ENCODE measurements around the gene ACTRT2. TPM values are rescaled to one million over a fixed set of nuclear protein-coding genes. Genes with fewer than 3 reads are reported as not detected.

Gene ACTRT2
- total and polyA plus RNA-seq, 2 donors (not counting 1 experiment from before 2014, with no cell fraction given), result not detected

DNA sequence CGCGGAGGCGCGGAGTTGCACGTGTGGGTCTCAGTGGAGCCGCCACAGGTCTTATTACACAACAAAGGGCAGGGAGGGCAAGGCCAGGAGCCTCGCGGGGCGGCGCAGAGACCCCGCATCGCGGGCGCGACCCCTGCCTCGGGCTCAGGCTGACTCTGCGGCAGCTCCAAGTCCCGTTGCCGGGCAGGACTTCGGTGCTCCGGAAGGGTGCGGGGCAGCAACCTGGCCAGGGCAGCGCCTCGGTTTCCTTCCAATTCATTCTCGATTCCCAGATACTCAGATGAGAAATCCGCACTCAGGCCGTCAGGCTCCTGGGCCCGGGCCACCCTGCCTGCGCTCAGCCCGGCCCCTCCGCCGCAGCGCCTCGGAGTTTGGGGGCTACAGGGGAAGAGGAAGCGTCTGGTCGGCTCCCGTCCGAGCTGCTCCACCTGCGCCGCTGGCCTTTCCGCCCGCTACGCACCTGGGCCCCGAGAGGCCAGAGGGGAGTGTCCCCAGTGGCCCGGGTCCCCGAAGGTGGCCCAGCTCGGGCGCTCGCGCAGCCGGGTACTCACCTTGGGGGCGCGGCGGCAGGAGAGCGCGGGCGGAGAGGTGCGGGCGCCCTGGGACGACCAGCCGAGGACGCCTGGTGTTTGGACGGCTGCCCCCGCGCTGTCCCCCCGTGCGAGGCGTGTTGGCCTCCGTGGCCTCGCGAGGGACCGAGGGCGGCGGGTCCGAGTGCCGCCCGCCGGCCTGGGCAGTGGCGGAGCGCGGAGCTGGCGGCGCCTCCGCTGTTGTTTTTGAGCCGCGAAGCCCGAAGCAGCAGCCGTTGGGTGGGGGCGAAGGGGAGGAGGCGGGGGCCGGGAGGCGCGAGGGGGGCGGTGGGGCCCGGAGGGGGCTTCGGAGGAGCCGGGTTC is 46.6 kb downstream of the ACTRT2 start:
- H3K4me1 Mint-ChIP-seq, result peaks cover 6% of the 10 kb centered on the region
- H3K4me1 ChIP-seq (ENCODE audit: control insufficient read depth in 2 of 2, insufficient read depth in 2 of 2, low read length in 2 of 2), result peaks cover 0 to 4% of the 10 kb centered on the region in 2 donors
- CTCF ChIA-PET, result no interaction called here
- H2AFZ ChIP-seq (ENCODE audit: insufficient read depth, low read depth, low read length, poor library complexity, severe bottlenecking), result no peak overlapping the region
- WGBS (ENCODE audit: insufficient coverage), result 5% methylated on average over 95 of the region's 97 CpGs
- peaks cover 28% of the 10 kb centered on the region for H3K27me3 Mint-ChIP-seq
- no peak overlapping the region for H3K4me3 ChIP-seq (ENCODE audit: control extremely low read depth in 1 of 5, extremely low read depth in 1 of 5, insufficient read depth in 1 of 5, low read depth in 2 of 5, low read length in 4 of 5)
- TF ChIP-seq, protein P1, sequence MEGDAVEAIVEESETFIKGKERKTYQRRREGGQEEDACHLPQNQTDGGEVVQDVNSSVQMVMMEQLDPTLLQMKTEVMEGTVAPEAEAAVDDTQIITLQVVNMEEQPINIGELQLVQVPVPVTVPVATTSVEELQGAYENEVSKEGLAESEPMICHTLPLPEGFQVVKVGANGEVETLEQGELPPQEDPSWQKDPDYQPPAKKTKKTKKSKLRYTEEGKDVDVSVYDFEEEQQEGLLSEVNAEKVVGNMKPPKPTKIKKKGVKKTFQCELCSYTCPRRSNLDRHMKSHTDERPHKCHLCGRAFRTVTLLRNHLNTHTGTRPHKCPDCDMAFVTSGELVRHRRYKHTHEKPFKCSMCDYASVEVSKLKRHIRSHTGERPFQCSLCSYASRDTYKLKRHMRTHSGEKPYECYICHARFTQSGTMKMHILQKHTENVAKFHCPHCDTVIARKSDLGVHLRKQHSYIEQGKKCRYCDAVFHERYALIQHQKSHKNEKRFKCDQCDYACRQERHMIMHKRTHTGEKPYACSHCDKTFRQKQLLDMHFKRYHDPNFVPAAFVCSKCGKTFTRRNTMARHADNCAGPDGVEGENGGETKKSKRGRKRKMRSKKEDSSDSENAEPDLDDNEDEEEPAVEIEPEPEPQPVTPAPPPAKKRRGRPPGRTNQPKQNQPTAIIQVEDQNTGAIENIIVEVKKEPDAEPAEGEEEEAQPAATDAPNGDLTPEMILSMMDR (IDR thresholded peaks at IDR 0.05), result no peak
- no peak for TF ChIP-seq EZH2 (IDR thresholded peaks at IDR 0.05; ENCODE audit: borderline replicate concordance, insufficient read depth, low read depth, low read length, poor library complexity, severe bottlenecking)
- no peaks in the 10 kb centered on the region for H3K79me2 ChIP-seq (ENCODE audit: control insufficient read depth, insufficient read depth, low read length)
- peaks cover 0 to 52% (median 4%) of the 10 kb centered on the region in 4 experiments for H3K27me3 ChIP-seq (replicated peaks in 1 of 4; ENCODE audit: control extremely low read depth in 1 of 4, control insufficient read depth in 3 of 4, insufficient read depth in 4 of 4, low read length in 3 of 4)
- H3K9me3 ChIP-seq (ENCODE audit: control extremely low read depth in 1 of 3, control insufficient read depth in 2 of 3, insufficient read depth in 1 of 3, low read length in 2 of 3), result peaks cover 0 to 14% (median 0%) of the 10 kb centered on the region in 3 donors
- H3K9me3 Mint-ChIP-seq (ENCODE audit: insufficient read depth), result no peaks in the 10 kb centered on the region
- intact Hi-C loops (cut with micrococcal nuclease), result no loop called here
- H3K27ac ChIP-seq (ENCODE audit: low read length in 2 of 2), result no peak overlapping the region
- no peaks in the 10 kb centered on the region for H3K36me3 ChIP-seq (replicated peaks in 1 of 2; ENCODE audit: control extremely low read depth in 1 of 2, control insufficient read depth in 1 of 2, extremely low read depth in 1 of 2, insufficient read depth in 2 of 2, low read length in 1 of 2)
- no peaks in the 10 kb centered on the region for H4K20me1 ChIP-seq (ENCODE audit: control insufficient read depth, insufficient read depth, low read length, poor library complexity, severe bottlenecking)
- H3K4me3 Mint-ChIP-seq, result peak overlapping the region; percentile 26
- no peak overlapping the region for H3K9ac ChIP-seq (ENCODE audit: low read length)
- ATAC-seq (ENCODE audit: low read depth) (no peak), DNase-seq (no peak)
- H3K27ac Mint-ChIP-seq, result no peak overlapping the region
- POLR2A ChIA-PET, result no interaction called here
- H3K4me2 ChIP-seq (replicated peaks; ENCODE audit: low read depth, low read length, poor library complexity, severe bottlenecking), result peak overlapping the region; percentile 68
